NB4 (cell line): ENCODE results near the gene LGI4.

Source experiments
- DNase-seq: peaks from one replicate; pipeline ENCODE4 v3.0.0; 2010; ENCODE audit warnings: low read depth
- H3K4me3 ChIP-seq: one replicate; pipeline ENCODE4 v1.5.1; 2011; ENCODE audit warnings: mild to moderate bottlenecking, low read depth, low read length, moderate library complexity
- MYC ChIP-seq: IDR thresholded peaks from 2 replicates; pipeline ENCODE4 v1.6.1; 2011; ENCODE audit warnings: low read depth, low read length
- POLR2A ChIP-seq: IDR thresholded peaks from 2 replicates; pipeline ENCODE4 v1.6.1; 2011; ENCODE audit warnings: mild to moderate bottlenecking; ENCODE audit not compliant: insufficient read length; ENCODE audit errors: extremely low read depth
- TF ChIP-seq, protein P1 (sequence below): IDR thresholded peaks from 2 replicates; pipeline ENCODE4 v1.6.1; 2011; ENCODE audit warnings: low read depth, low read length
- TF ChIP-seq, protein P2 (sequence below): IDR thresholded peaks from one replicate; pipeline ENCODE4 v1.5.1; 2012; ENCODE audit warnings: low read depth, low read length

The LGI4 gene

DNA sequence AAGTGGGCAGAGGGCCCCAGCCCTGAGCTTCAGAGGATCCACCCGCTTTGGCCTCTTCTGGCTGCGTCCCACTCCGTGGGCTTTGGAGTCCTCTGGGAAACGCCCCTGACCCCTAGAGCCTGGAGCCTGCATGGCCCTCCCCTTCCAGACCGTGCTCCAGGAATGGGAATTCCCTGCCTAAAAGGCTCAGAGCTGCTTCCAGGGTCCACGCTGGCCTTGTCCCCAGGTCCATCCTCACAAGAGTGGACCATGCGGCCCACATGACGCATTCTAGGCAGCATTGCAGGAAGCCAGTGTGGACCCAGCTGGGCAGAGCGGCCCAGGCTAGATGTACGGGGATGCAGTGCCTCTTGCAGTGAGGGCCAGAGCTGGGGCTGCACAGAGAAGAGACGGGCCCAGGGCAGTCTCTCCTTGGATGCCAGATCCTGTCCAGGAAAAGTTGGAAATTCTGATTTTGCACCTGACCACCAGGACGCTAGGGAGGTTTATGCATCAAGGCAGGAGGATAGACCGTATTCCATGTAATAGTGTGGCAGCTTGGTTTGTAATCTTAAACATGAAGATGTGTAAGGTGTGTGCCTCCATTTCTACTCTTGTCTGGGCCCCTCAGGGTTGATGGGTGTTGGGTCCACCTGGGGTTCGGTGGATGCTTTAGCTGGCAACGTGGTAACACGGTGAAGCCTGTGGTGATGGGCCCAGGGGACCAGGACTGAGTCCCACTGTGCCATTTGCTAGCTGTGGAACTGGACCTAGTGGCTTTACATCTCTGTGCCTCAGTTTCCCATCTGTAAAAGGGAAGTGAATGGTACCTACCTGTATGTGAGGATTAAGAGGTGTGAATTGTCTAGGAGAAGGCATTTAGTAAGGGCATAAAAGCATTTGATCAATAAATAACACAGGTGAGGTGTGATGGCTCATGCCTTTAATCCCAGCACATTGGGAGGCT lies 34.0 kb downstream of the LGI4 start:
- no peak for DNase-seq
- TF ChIP-seq MYC (no peak), POLR2A (no peak)
- TF ChIP-seq, protein P1, sequence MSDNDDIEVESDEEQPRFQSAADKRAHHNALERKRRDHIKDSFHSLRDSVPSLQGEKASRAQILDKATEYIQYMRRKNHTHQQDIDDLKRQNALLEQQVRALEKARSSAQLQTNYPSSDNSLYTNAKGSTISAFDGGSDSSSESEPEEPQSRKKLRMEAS, result no peak
- TF ChIP-seq, protein P2, sequence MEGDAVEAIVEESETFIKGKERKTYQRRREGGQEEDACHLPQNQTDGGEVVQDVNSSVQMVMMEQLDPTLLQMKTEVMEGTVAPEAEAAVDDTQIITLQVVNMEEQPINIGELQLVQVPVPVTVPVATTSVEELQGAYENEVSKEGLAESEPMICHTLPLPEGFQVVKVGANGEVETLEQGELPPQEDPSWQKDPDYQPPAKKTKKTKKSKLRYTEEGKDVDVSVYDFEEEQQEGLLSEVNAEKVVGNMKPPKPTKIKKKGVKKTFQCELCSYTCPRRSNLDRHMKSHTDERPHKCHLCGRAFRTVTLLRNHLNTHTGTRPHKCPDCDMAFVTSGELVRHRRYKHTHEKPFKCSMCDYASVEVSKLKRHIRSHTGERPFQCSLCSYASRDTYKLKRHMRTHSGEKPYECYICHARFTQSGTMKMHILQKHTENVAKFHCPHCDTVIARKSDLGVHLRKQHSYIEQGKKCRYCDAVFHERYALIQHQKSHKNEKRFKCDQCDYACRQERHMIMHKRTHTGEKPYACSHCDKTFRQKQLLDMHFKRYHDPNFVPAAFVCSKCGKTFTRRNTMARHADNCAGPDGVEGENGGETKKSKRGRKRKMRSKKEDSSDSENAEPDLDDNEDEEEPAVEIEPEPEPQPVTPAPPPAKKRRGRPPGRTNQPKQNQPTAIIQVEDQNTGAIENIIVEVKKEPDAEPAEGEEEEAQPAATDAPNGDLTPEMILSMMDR, result no peak
- no peak overlapping the region for H3K4me3 ChIP-seq

DNA sequence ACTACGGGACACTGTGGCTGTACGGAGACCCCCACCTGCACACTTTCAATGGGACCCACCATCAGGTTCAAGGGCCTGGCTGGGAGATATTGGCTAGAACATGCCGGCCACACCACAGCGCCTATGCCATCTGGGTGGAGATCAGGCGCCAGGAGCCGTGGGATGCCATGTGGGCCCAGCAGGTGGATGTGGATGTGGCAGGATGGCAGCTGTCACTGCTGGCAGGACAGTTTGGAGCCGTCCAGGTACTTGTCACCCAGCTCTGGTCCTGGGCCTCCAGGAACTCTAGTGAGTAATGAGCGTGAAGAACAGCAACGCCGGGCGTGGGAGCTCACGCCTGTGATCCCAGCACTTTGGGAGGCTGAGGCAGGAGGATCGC lies 35.0 kb downstream of the LGI4 start:
- H3K4me3 ChIP-seq, result no peak overlapping the region
- no peak for DNase-seq
- TF ChIP-seq POLR2A, result no peak
- TF ChIP-seq, protein P2, result no peak

DNA sequence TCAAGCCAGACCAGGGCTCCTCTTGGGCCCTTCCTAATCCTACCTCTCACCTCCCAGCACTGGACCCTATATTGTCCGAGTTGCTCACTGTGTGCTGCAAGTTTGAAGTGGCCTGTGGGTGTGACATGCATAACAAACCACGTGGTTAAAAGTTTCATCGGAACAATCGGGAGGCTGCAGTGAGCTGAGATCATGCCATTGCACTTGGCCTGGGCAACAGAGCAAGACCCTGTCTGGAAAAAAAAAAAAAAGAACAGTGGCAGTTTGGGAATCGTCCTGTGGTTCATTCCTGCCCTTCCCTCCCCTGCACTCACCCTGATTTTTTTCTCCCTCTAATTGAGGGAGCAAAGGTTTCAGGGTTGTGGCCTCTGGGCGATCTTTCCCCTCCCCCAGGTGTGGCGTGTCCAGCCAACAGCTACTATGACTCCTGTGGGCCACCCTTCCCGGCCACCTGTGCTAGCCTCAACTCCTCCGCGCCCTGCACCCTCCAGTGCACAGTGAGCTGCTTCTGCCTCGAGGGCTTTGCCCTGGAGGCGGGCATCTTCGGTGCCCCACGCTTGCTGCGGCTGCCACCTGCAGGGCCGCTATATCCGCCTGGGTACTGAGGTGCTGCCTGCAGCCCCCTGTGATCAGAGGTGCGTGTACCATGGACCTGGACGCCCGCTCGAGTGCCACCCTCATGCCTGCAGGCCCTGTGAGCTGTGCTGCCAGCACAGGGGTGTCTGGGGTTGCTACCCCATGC lies 35.5 kb downstream of the LGI4 start:
- DNase-seq, result no peak
- TF ChIP-seq, protein P1, result no peak
- no peak for TF ChIP-seq MYC
- TF ChIP-seq, protein P2, result no peak
- no peak for TF ChIP-seq POLR2A
- no peak overlapping the region for H3K4me3 ChIP-seq

DNA sequence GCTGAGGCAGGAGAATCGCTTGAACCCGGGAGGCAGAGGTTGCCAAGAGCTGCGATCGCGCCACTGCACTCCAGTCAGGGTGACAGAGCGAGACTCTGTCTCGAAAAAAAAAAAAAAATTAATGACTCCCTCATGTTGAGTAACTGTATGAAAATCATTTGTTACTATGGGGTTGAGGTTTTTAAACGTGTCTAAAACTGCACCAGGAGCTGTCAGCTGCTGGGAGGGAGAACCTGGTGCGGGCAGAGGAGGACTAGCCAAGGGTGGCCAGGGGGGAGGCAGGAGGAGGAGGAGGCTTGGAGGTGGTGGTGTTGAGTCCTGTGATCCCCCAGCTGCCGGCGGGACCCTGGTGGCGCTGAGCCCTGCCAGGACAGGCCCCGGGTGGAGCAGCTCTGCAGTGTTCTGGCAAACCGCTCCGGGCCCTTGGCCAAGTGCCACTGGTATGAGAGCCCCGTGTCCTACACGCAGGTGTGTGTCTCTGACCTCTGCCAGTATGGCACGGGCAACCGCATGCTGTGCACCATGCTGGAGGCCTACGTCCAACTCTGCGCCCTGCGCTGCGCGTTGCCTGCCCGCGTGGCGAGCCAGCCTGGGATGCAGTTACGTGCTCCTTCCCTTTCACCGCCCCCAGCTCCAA lies 36.3 kb downstream of the LGI4 start:
- TF ChIP-seq, protein P2, result no peak
- TF ChIP-seq POLR2A (no peak), MYC (no peak)
- TF ChIP-seq, protein P1, result no peak
- no peak overlapping the region for H3K4me3 ChIP-seq
- no peak for DNase-seq

DNA sequence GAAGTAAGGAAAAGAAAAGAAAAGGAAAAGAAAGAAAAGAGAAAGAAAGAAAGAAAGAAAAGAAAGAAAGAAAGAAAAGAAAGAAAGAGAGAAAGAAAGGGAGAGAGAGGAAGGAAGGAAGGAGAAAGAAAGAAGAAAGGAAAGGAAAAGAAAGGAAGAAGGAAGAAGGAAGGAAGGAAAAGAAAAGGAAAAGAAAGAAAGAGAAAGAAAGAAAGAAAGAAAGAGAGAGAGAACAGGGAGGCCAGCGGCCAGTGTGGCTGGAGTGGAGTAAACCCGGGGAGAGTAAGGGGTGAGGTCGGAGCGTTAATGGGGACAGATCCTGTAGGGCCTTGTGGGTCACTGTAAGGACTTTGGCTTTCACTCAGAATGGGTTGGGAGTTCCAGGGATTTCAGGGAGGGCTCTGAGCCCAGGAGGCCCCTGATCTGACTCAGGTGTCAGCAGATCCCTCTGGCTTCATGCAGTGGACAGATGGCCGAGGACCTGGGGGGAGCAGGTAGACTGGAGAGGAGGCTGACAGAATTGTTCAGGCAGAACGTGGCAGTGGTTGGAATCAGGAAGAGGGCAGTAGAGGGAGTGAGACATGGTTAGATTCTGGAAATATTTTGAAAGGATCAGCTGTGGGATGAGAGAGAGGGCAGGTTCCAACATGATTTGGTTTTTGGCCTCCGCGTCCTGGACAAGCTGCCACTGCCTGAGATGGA lies 39.0 kb downstream of the LGI4 start:
- no peak for DNase-seq
- TF ChIP-seq, protein P1, result no peak
- no peak overlapping the region for H3K4me3 ChIP-seq
